NCI-H187 (cell line): ENCODE data around the gene BBS5.
A peak's percentile ranks its signal among the peaks of the same experiment; 100 is the strongest.
"Not testable (repeated sequence)": the region's sequence is repeated elsewhere in the genome, so short reads cannot be mapped to it uniquely, and the experiment has no call there.

ENCODE experiments used
- DNase-seq, 2 experiments: peaks; one replicate each; lab custom pipeline; 2025; lab: John Stamatoyannopoulos, UW

BBS5 gene

DNA sequence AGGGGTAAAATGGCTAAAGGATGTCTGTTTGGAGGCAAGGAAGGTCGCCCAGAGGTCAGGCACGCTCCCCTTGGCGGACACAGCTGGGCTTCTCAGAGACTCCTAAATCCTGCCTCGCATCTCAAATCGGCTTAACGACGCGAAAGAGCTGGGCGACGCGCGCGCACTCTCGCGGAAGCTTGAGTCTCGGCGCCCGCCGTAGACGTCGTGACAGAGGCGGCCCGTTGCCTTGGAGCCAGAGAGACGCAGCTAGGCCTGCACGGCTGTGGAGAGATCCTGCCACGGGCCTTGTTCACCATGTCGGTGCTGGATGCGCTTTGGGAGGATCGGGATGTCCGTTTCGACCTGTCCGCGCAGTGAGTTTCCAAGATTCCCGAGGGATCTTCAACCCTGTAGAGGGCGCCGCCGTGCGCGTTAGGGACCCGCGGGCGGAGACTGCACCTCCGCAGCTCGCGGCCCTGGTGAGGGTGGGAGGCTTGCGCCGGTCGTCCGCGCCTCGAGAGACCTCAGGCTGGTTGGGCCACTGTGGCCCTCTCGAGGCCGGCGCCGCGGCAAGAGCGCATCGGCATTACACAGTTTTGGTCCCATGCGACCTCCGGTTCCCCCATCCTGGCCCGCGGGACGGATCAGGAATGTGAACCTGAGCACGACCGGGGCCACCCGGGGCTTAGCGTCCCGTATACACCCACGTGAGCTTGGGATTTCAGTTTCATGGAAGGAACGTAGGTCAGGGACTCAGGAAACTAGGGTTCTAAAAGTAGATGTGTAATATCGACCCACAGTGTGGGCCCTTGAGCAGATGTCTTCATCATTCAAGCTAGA is at the start of gene BBS5:
Gene BBS5 (plus strand): TSS at position 238 of the 822 bp plus-strand sequence. CDS start 60 bp downstream, at position 298.
- peak in 1 of 2 experiments; percentile 17 for DNase-seq

DNA sequence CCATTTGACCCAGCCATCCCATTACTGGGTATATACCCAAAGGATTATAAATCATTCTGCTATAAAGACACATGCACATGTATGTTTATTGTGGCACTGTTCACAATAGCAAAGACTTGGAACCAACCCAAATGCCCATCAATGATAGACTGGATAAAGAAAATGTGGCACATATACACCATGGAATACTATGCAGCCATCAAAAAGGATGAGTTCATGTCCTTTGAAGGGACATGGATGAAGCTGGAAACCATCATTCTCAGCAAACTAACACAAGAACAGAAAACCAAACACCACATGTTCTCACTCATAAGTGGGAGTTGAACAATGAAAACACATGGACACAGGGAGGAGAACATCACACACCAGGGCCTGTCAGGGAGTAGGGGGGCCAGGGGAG is 47.5 kb upstream of the BBS5 start:
- DNase-seq = not testable (repeated sequence)

DNA sequence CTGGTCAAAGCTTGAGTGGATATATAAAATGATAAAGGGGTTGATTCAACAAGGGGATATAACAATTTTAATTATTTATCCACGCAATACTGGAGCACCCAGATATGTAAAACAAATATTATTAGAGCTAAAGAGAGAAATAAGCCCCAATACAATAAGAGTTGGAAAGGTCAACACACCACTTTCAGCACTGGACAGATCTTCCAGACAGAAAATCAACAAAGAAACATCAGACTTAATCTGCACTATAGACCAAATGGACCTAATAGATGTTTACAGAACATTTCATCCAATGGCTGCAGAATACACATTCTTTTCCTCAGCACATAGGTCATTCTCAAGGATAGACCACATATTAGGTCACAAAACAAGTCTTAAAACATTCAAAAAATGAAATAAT is 45.1 kb upstream of the BBS5 start:
- DNase-seq = not testable (repeated sequence)

DNA sequence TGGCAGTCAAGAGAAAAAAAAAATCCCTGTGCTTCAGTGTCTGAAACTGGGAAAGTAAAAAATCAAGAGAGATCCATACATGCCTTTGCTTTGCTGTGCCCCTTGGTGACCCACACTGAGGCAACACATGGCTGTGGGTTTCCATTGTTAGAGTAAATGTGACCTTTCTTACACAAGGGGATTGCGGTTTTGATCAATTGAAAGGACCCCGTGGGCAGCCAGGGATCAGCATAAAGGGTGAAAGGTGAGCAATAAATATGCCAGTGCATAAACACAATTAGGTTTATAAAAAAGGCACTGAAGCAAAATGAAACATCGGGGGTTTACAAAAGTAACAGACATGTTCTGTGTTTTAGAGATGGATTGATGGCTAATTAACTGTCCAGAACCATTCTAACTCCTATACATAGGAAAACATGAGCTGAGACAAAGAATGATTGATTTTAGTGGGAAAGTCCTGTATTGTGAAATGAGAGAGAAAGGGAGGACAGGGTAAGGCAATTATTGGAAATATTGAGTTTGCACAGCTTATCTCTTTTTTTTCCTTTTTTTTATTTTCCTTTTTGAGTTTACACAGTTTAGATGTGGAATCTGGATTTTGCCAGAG is 40.7 kb upstream of the BBS5 start:
- no peak for DNase-seq

DNA sequence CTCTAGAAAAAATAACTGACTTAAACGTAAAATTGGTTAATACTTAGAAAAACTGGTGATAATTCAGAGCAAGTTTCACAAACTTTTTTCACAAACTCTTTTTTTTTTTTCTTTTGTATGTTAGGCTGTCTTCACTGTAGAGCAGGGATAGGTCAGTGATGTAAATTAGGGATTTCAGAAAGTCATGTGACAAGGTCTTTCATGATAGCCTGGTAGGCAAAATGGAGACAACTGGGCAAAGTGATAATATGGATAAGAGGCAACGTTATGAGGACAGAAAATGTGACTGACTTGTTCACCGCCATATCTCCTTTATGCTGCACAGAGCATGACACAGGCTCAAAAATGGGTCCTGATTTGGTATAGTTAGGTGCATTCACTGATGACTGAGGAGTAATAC is 39.4 kb upstream of the BBS5 start:
- no peak for DNase-seq

DNA sequence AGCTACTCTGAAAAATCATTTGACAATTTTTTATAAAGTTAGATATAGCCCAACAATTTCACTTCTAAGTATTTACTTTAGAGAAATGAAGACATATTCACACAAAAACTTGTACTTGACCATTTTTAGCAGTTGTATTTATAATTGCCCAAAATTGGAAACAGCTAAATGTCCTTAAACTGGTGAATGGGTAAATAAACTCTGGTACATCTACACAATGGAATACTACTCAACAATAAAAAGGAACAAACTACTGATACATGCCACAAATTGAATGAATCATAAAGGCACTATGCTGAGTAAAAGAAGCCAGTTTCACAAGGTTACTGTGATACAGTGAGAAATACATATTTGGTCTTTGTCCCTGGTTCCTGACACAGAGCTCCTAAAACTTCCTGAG is 32.8 kb upstream of the BBS5 start:
- DNase-seq = no peak

DNA sequence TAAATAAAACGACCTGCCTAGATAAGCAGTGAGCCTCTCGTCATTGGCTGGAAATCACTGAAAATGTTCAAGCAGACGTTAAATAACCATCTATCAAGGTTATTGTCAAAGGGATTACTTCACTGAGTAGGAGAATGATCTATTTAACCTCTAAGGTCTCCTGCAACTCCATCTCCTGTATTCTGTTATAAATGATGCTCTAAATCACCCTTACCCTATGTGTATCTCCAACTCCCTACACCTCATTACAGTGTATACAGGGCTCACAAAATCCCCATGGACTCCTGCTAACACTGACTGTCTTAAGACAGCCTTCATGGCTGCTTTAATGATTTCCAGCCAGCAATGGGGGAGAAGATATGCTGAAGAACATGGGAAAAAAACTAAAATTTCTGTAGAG is 31.0 kb upstream of the BBS5 start:
- no peak for DNase-seq

DNA sequence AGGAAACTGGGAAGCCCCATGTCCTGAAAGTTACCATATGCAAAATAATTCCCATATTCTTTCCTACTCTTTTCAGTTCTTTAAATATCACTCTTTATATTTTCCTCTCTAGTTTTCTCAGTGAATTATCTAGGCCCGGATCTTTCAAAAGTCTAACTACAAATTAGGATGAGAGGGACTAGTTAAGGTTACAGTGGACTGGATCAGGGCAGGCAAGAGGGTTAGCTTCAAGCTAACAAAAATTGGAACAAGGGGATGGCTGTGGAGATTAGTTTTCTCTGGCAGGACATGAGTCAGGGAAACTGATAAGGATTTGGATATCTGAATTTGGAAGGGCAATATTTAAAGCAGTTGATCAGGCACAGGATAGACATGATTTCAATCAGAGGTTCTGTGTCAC is 30.4 kb upstream of the BBS5 start:
- DNase-seq = no peak

DNA sequence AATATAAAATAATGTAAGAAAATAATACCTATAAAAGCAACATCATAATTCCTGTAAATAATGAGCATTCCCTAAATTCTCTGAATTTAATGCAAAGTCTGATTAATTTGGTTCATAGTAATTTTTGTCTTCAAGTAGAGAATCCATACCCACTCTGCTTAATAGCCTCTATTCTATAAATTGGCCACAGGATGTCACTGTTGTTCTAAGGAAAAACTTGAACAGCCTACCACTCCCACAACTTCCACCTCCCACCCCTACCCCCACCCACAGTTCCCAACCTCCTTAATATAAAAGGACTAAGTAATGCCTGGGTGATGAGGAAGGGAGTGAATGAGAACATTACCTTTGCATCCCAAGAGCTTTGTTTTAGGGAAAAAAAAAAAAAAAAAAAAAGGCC is 27.2 kb upstream of the BBS5 start:
- DNase-seq = no peak

DNA sequence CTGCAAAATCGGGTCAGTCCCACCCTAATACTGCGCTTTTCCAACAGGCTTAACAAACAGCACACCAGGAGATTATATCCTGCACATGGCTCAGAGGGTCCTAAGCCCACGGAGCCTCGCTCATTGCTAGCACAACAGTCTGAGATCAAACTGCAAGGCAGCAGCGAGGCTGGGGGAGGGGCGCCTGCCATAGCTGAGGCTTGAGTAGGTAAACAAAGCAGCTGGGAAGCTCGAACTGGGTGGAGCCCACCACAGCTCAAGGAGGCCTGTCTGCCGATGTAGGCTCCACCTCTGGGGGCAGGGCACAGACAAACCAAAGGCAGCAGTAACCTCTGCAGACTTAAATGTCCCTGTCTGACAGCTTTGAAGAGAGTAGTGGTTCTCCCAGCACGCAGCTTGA is 26.2 kb upstream of the BBS5 start:
- DNase-seq = not testable (repeated sequence)

DNA sequence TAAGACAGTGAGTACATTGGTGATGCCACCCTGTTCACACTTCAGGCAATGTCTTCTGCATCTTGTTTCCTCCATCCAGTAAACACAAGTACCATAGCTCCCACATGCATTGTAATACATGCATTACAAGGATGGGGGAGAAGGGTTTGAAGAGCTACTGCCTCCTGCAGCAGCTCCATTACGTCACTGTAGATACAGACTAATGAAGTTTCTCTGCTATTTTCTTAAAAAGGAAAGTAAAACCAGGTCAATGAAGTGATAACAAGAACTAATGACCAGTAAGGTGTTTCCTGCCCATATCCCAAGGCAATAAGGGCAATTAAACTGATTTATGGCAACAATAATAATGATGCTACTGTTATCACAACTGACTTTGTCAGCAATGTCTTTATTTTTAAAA is 18.2 kb upstream of the BBS5 start:
- DNase-seq = no peak

DNA sequence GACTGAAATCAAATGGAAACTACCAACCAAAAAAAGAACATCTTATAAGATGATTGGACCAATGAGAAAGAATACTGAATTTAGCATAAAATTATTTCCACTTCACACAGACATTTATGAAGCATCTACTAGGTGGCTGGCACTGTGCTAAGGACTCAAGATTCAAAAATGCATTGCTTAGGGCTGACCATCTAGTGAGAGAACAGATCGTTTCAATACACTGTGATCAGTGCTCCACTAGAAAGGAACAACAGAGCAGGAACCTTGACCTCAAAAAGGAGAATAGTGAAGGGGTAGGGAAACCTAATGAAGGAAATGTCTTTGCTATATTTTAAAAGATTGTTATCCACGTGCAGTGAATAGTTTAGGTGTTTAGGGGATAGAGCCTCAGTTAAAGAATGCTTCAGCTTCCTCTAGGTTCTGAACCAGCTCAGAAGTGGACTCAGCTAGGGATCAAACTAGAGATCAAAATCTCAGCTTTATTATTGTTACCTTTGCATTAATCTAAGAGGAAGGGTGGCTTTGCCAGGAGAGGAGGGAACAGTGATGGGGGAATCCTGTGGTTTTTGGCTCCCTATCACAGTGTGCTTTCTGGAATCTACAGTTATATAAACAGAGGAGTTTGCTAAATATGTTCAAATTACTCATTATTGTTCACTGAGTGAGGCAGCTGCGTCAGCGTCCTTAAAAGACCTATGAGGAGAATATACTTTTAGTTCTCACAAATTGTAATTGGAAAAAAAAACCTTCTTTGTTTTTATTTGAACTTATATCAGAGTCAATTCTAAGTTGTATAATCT is 16.2 kb upstream of the BBS5 start:
- DNase-seq = no peak

DNA sequence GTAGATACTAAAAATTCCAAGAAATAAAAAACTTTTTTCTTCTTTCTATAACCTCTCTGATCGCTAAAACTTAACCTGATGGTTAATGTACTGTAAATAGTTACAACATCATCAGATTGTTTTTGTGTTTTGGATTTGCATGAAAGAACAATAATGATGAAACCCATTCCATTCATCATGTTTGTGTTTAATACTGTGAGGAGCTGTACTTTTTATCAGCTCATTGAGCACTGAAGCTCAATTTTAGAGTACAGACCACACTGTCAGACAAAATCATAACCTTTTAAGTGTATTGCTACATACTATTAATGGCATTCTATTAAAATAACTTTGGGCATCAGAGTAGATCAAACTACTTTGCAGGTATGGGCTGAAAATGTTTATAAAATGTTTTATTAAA is 14.8 kb upstream of the BBS5 start:
- DNase-seq = no peak

DNA sequence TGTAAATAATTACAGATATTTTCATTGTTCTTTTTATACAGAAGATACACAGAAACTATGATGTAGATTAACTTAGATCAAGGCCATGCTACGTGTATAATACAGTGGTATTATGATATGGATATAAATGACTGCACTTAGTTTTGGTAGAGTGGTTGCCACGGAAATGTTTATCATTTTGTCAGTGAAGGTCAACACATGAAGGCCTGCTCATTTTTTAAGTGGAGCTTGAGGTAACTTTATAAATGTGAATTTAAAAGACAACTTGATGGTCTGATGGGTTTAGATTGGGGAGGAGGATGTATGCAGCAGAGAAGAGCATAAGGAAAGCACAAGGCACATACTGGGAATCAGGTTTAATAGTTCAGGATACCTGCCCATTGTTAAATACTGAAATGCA is 14.4 kb upstream of the BBS5 start:
- DNase-seq = no peak

DNA sequence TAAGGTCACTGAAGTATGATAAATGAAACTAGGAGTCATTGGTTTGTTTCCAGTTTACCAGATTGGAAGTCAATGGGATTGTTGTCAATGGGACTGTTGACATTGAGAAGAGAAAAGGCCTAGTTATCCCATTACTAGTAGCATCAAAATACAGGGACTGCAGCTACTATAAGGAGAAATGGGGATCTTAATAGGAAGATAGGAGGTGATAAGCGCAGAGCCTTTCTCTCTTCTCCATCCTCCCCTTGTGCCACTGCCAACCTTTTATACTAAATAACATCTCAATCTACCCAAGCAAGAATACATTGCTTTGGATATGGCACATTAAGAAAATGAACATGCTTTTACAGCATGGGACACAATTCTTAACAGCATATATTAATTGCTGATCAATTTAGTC is 10.5 kb upstream of the BBS5 start:
- DNase-seq = no peak

DNA sequence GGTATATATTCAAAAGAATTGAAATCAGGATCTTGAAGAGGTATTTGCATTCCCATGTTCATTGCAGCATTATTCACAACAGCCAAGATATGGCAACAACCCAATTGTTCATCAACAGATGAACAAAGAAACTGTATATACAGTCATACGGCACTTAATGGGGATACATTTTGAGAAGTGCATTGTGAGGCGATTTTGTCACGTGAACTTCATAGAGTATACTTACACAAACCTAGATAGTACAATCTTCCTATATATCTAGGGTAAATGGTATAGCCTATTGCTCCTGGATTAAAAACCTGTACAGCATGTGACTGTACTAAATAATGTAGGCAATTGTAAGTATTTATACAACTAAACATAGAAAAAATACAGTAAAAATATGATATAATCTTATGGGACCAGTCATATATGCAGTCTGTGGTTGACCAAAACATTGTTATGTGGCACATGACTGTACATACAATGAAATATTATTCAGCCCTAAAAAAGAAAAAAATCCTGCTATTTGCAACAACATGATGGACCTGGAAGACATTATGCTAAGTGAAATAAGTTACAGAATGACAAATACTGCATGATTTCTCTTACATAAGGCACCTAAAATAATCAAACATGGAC is 9.2 kb upstream of the BBS5 start:
- no peak for DNase-seq

DNA sequence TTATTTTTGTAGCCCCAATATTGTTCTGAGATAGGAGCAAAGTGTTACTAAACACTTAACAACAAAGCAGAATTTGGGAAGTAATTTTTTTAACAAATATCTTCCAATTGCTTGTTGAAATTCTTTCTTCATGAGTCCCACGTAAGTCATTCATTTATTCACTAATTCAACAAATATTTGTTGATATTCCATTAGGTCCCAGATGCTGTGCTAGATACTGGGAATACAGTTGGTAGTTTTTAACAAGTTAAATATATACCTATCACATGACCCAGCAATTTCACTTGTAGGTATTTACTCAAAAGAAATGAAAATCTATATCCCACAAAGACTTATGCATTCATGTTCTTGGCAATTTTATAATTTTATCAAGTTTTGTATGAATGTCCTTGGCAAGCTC is 7.0 kb upstream of the BBS5 start:
- no peak for DNase-seq

DNA sequence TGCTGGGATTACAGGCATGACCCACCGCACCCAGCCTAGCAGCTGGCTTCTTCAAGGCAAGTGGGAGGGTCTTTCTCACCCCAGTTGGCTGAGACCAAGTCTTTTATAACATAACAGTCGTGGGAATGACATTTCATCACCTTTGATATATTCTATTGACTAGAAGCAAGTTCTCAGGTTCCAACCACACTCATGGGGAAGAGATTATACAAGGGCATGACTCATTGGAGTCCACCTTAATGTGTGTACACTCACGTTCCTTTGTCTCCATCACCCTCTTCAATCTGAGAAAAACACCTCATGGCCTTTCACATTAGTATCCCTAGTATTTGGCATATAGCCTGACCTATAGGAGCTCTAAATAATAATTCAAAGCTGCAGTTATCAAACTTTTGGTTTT is 2.8 kb upstream of the BBS5 start:
- no peak for DNase-seq

DNA sequence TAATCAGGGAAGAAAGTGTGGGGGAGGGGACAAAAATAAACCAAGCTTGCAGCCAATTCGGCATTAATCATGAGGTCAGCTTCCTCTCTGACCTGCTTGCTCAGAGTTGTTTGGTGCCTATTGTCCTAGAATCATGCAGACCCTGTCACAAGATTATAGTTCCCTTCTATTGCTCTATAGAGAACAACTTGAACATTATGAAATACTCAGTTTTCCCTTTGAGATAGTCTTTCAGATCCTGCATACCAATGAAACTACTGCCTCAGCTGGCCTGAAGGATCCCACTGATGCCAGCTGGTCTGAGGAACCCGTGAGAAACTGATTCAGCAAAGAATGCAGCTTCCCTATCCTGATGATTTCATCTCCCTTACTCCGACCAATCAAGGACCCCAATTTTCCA is 955 bp upstream of the BBS5 start:
- DNase-seq = no peak

DNA sequence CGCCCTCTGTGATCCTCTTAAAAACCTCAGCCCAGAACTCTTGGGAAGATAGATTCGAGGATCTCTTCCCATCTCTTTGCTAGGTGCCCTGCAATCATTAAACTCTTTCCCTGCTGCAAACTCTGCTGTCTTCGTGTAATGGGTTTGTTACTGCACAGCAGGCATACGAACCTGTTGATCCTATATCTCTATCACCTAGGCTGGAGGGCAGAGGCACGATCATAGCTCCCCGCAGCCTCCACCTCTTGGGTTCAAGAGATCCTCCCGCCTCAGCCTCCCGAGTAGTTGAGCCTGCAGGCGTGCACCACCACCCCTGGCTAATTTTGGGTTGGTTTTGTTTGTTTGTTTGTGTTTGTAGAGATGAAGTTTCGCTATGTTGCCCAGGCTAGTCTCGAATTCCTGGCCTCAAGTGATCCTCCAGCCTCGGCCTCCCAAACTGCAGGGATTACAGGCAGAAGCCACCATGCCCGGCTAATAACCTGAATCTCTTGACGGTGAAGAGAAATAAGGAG is 493 bp upstream of the BBS5 start:
- DNase-seq = no peak

DNA sequence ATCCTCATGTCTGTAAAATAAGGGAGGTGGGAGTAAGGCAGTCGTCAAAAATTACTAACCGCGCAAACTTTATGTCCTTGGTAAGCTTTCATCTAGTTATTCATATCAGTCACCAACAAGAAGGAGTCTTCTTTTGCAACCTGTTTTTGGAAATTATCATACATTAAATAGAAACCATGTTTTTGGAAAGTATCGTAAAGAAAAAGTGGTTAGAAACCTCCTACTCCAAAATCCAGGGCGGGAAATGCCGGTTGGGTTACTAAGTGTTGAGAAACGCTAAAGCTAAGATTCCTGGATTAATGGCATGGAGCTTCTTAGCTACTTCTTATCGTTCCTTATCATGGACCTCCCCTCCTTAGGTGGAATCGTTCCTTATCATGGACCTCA is 778 bp downstream of the BBS5 start:
- no peak for DNase-seq

DNA sequence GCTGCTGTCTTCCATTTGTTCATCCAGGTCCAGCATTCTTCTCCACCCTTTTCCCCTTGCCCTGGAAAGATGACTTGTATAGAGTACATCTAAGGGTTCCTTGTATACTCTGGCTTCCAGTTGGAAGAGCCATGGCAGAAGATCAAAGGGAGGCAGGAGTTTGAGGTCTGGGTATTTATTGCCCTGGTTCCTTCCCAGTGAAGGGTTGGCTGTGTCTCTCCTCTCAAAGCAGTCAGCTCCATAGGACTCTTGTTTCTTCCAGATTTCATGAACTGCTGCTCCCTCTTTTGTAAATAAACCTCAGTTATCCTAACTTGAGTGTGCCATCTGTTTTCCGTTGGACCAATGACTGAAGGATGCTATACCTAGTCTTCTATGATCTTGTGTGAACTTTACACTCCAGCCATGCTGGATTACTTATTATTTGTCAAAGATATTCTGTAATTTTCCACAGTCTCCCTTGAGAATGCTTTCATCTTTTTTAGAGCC is 6.4 kb downstream of the BBS5 start:
- DNase-seq = no peak
